GOT3 (cell line): ENCODE data around the gene CELF2.
"Not testable (repeated sequence)": the region's sequence is repeated elsewhere in the genome, so short reads cannot be mapped to it uniquely, and the experiment has no call there.

Experiments used
- DNase-seq: peaks from one replicate; lab custom pipeline; 2025; ENCODE audit warnings: mixed read lengths; lab: John Stamatoyannopoulos, UW

Gene CELF2

GRCh38 chr10:11330383-11331045 is 312.8 kb downstream of the CELF2 start:
- no peak for DNase-seq

GRCh38 chr10:11331046-11331577 is 313.4 kb downstream of the CELF2 start:
- DNase-seq = no peak

- no peak for DNase-seq
Measured at GRCh38 chr10:11331726-11332125, 314.1 kb downstream of the CELF2 start.

GRCh38 chr10:11332846-11333245 is 315.2 kb downstream of the CELF2 start:
- DNase-seq = no peak

- DNase-seq = no peak
Measured at GRCh38 chr10:11334436-11334835, 316.8 kb downstream of the CELF2 start.

GRCh38 chr10:11335167-11335652 is 317.5 kb downstream of the CELF2 start:
- DNase-seq = no peak

- no peak for DNase-seq
Measured at GRCh38 chr10:11335881-11336430, 318.3 kb downstream of the CELF2 start.

GRCh38 chr10:11336722-11337162 is 319.1 kb downstream of the CELF2 start:
- DNase-seq = no peak

- no peak for DNase-seq
Measured at GRCh38 chr10:11337516-11337915, 319.8 kb downstream of the CELF2 start.

- DNase-seq = no peak
Measured at GRCh38 chr10:11338160-11338844, 320.6 kb downstream of the CELF2 start.

GRCh38 chr10:11339013-11339412 is 321.3 kb downstream of the CELF2 start:
- DNase-seq = no peak

- no peak for DNase-seq
Measured at GRCh38 chr10:11339660-11340059, 322.0 kb downstream of the CELF2 start.

- no peak for DNase-seq
Measured at GRCh38 chr10:11341283-11341960, 323.8 kb downstream of the CELF2 start.

- no peak for DNase-seq
Measured at GRCh38 chr10:11344081-11344480, 326.4 kb downstream of the CELF2 start.

GRCh38 chr10:11344550-11344949 is 326.9 kb downstream of the CELF2 start:
- no peak for DNase-seq

GRCh38 chr10:11345224-11346054 is 327.8 kb downstream of the CELF2 start:
- no peak for DNase-seq

- DNase-seq = not testable (repeated sequence)
Measured at GRCh38 chr10:11347580-11347979, 329.9 kb downstream of the CELF2 start.

GRCh38 chr10:11351801-11352200 is 334.1 kb downstream of the CELF2 start:
- DNase-seq = no peak

- no peak for DNase-seq
Measured at GRCh38 chr10:11353006-11353896, 335.6 kb downstream of the CELF2 start.

- DNase-seq = no peak
Measured at GRCh38 chr10:11354823-11355222, 337.2 kb downstream of the CELF2 start.
